ENCODE measurements around the gene LYSET.
A peak's percentile ranks its signal among the peaks of the same experiment; 100 is the strongest.
"Not testable (repeated sequence)": the region's sequence is repeated elsewhere in the genome, so short reads cannot be mapped to it uniquely, and the experiment has no call there.

LYSET gene, protein sequence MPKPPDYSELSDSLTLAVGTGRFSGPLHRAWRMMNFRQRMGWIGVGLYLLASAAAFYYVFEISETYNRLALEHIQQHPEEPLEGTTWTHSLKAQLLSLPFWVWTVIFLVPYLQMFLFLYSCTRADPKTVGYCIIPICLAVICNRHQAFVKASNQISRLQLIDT

DNA sequence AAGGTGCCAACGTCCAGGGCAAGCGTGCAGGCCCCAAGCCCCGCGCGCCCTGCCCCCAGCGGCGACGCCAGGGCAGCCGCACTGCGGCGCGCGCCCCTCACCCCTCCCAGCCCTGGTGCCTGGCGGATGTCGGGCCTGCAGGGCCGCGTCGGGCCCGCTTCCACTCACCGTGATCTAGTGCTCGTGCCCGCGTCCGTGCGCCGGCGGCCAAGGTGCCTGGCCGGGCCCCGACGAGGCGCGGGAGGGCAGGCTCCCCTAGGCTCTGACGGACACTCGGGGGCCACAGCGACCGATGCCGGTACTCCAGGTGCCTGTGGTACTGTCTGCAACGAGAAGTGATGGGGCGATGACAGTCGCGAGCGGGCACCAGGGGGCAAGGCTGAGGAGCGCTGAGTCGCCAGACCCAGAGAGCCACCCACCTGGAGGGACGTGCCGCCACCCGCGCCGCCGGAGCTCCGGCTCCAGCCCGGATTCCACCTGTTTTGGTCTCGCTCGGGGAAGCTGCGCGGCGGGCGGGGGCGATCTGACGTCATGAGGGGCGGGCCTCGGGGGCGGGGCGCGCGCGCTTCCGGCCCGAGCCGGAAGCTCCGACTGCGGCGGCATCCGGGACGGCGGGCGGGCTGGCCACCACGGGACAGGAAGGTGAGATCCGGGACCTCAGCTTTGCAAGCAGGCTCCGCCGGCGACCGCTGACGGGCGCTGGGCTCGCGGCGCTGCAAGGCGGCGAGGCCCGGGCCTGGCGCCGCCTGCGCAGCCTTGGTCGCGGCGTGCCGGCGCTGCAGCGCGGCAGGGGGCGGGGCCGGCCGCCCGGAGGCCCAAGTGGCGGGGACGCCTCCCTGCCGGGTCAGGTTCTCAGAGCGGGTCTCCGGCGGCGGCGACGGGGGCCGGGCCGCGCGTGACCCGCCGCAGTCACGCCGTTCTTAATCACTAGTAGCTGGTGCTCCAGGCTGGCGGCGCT, at the start of gene LYSET, which contains the start of gene MOAP1:
Gene LYSET (plus strand): TSS at position 927 of the 958 bp plus-strand sequence. CDS start 89 bp downstream, outside the sequence.
Gene MOAP1 (minus strand): TSS at position 507 of the 958 bp plus-strand sequence. CDS start 655 bp downstream, outside the sequence.
- H3K36me3 Mint-ChIP-seq, result peaks cover 25% of the 10 kb centered on the region
- H3K4me3 Mint-ChIP-seq, result peak within 1 kb of the TSS; percentile 96
- no peaks in the 10 kb centered on the region for H3K27me3 Mint-ChIP-seq
- CTCF ChIA-PET, result interaction anchor here (0.6 to 3.8 kb wide), 8 partner anchors 9 to 75 kb away, joined by 3 to 16 read pairs (median 4); partner anchors contain the start of genes GON7 and UBR7
- peaks cover 38% of the 10 kb centered on the region for H3K4me1 Mint-ChIP-seq
- H3K27ac Mint-ChIP-seq, result peak within 1 kb of the TSS; percentile 94
- DNase-seq, result peak; percentile 95
- H3K9me3 Mint-ChIP-seq, result no peaks in the 10 kb centered on the region

DNA sequence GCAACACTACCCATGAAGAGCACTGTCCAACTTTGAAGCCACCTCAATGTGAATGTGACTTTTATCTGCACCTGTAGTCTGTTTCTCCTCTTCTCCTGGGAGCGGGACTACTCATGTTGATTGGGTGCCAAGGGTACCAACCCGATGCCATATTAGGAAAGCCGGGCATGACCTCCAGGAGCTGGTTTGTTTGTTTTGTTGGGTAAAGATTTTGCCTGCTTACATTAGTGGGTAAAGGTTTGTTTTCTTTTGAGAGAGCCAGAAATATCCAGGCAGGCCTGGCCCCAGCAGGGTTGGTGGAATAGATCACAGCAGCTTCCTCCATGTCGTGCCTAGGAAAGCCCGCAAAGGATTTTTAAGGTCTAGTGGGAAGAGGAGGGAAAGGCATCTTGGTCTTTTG, 49.7 kb upstream of the LYSET start:
- Mint-ChIP-seq H3K36me3 (no peaks in the 10 kb centered on the region), H3K9me3 (no peaks in the 10 kb centered on the region), H3K27ac (no peak overlapping the region), H3K4me3 (no peak overlapping the region), H3K27me3 (peaks cover 13% of the 10 kb centered on the region), H3K4me1 (peaks cover 2% of the 10 kb centered on the region)
- CTCF ChIA-PET, result interaction anchor here (0.6 to 6.6 kb wide), 2 partner anchors 22 to 299 kb away, joined by 3 to 85 read pairs; no protein-coding TSS in a partner anchor
- DNase-seq, result no peak

DNA sequence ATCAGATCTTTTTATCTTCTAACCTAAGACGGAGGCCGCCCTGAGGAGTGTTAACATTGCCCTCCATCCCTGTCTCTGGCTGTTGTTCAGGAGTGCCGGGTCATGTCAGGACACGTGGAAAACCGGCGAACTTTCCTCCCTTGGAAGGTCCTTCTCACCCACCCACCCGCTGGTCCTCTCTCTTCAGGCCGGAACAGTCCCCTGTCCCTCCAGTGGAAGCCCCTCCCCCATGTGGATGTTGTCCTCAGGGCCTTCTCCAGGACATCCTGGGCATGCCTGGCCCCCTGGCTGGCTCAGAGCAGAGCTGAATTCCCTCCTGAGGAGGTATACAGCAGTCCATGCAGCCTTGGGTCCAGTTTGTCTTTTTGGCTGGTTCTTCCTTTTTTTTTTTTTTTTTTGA, 49.1 kb upstream of the LYSET start:
- Mint-ChIP-seq H3K9me3 (no peaks in the 10 kb centered on the region), H3K4me1 (peaks cover 2% of the 10 kb centered on the region), H3K27ac (no peak overlapping the region), H3K36me3 (no peaks in the 10 kb centered on the region), H3K4me3 (no peak overlapping the region), H3K27me3 (peaks cover 12% of the 10 kb centered on the region)
- CTCF ChIA-PET, result interaction anchor here (6.6 kb wide), 1 partner anchor 22 kb away, joined by 85 read pairs; no protein-coding TSS in a partner anchor
- DNase-seq, result no peak

DNA sequence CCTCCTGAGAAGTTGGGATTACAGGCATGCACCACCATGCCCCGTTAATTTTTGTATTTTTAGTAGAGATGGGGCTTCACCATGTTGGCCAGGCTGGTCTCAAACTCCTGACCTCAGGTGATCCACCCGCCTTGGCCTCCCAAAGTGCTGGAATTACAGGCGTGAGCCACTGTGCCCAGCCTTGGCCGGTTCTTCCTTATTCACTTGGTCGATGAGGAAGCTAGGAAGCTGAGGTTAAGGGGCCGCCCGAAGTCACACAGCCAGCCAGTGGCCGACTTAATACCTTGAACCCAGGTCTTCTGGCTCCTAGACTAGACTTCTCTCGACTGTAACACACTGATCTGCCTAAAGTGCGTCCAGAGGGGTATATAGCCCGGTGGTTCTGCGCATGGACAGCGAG, 48.6 kb upstream of the LYSET start:
- H3K36me3 Mint-ChIP-seq, H3K9me3 Mint-ChIP-seq, H3K4me3 Mint-ChIP-seq, DNase-seq, H3K4me1 Mint-ChIP-seq, H3K27ac Mint-ChIP-seq: not testable (repeated sequence)
- peaks cover 12% of the 10 kb centered on the region for H3K27me3 Mint-ChIP-seq
- CTCF ChIA-PET, result interaction anchor here (3.1 kb wide), 1 partner anchor 23 kb away, joined by 41 read pairs; the partner anchor contains the start of gene ITPK1

DNA sequence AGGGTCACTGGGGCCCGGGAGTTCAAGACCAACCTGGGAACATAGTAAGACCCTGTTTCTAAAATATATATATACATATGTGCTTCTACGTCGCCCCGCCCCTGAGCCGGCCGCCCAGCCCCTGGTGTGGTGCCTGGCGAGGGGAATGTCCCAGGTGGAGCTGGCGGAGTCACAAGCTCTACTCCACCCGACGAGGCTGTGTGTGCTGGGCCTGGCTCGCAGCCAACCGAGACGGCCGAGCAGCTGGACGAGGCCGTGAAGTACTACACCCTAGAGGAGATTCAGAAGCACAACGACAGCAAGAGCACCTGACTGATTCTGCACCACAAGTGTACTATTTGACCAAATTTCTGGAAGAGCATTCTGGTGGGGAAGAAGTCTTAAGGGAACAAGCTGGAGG, 47.3 kb upstream of the LYSET start:
- CTCF ChIA-PET, result interaction anchor here (0.8 to 3.1 kb wide), 5 partner anchors 24 to 423 kb away, joined by 3 to 41 read pairs (median 4); partner anchors contain the start of gene ITPK1
- Mint-ChIP-seq H3K9me3 (no peaks in the 10 kb centered on the region), H3K36me3 (no peaks in the 10 kb centered on the region), H3K4me1 (peaks cover 2% of the 10 kb centered on the region), H3K4me3 (no peak overlapping the region), H3K27ac (no peak overlapping the region), H3K27me3 (peaks cover 12% of the 10 kb centered on the region)
- no peak for DNase-seq

DNA sequence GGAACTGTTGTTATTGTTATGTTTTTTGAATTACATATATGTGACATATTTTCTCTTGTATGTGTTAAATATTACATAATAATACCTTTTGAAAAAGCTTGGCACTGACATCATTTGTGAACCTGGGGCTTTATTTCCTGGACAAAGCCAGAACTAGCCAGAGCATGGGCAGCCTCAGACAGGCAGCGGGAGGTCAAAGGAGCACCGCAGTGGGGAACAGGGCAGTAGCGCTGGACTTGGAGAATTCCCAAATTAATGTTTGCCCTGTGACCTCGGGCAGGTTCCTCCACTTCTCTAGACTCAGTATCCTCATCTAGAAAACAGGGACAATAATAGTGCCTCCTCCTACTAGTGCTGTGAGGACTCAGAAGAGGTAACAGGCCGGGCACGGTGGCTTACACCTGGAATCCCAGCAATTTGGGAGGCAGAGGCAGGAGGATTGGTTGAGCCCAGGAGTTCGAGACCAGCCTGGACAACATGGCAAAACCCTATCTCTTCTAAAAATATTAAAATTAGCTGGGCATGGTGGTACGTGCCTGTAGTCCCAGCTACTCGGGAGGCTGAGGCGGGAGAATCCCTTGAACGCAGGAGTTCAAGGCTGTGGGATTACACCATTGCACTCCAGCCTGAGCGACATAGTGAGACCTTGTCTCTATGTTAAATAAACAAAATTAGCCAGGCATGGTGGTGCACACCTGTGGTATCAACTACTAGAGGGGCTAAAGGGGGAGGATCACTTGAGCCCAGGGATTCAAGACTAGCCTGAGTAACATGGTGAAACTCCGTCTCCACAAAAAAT, 42.1 kb upstream of the LYSET start:
- peaks cover 8% of the 10 kb centered on the region for H3K27me3 Mint-ChIP-seq
- no peaks in the 10 kb centered on the region for H3K36me3 Mint-ChIP-seq
- H3K4me3 Mint-ChIP-seq, result no peak overlapping the region
- H3K27ac Mint-ChIP-seq, result no peak overlapping the region
- no peak for DNase-seq
- CTCF ChIA-PET, result no interaction called here
- no peaks in the 10 kb centered on the region for H3K9me3 Mint-ChIP-seq
- peaks cover 2% of the 10 kb centered on the region for H3K4me1 Mint-ChIP-seq

DNA sequence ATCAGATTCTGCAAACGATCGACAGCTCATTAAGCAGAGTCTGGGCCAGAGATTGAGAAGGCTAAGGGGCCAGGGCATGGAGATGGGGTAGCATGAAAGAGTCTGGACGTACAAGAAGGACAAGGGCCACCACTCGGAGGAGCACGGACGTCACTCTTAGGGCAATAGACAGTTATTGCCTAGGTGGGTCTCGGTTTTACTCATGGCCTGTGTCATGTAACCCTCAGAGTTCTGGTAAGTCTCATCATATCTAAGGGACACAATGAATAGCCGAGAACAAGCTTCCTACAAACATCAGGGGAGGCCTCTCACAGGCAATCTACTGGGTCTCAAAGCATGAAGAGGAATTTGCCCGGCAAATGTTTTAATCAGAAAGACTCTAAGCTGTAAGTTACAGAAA, 39.0 kb upstream of the LYSET start:
- no peaks in the 10 kb centered on the region for H3K9me3 Mint-ChIP-seq
- H3K27ac Mint-ChIP-seq, result no peak overlapping the region
- no peak overlapping the region for H3K4me3 Mint-ChIP-seq
- no peaks in the 10 kb centered on the region for H3K36me3 Mint-ChIP-seq
- peaks cover 8% of the 10 kb centered on the region for H3K27me3 Mint-ChIP-seq
- CTCF ChIA-PET, result interaction anchor here (0.5 to 1.6 kb wide), 2 partner anchors 33 to 49 kb away, joined by 3 to 6 read pairs; no protein-coding TSS in a partner anchor
- H3K4me1 Mint-ChIP-seq, result peaks cover 13% of the 10 kb centered on the region
- no peak for DNase-seq

DNA sequence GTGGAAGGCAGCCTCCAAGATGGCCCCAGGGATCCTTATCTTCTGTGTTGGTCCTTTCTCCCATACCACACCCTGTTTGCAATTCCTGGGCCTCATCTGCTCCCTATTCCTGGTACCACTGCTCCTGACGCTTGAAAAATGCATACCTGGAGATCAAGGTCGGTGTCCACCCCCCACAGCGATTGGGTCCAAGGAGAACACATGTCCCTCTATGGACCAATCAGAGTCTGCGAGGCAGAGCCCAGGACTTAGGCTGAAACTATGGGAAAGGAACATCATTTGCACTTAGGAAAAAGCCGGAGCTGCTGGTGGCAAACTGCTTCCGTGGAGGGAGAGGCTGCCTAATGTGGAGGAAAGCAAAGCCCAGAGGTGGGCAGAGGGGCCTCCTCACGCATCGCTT, 36.1 kb upstream of the LYSET start:
- no peaks in the 10 kb centered on the region for H3K36me3 Mint-ChIP-seq
- no peak overlapping the region for H3K4me3 Mint-ChIP-seq
- no peak overlapping the region for H3K27ac Mint-ChIP-seq
- peaks cover 12% of the 10 kb centered on the region for H3K27me3 Mint-ChIP-seq
- H3K9me3 Mint-ChIP-seq, result no peaks in the 10 kb centered on the region
- no peak for DNase-seq
- CTCF ChIA-PET, result no interaction called here
- H3K4me1 Mint-ChIP-seq, result peaks cover 13% of the 10 kb centered on the region

DNA sequence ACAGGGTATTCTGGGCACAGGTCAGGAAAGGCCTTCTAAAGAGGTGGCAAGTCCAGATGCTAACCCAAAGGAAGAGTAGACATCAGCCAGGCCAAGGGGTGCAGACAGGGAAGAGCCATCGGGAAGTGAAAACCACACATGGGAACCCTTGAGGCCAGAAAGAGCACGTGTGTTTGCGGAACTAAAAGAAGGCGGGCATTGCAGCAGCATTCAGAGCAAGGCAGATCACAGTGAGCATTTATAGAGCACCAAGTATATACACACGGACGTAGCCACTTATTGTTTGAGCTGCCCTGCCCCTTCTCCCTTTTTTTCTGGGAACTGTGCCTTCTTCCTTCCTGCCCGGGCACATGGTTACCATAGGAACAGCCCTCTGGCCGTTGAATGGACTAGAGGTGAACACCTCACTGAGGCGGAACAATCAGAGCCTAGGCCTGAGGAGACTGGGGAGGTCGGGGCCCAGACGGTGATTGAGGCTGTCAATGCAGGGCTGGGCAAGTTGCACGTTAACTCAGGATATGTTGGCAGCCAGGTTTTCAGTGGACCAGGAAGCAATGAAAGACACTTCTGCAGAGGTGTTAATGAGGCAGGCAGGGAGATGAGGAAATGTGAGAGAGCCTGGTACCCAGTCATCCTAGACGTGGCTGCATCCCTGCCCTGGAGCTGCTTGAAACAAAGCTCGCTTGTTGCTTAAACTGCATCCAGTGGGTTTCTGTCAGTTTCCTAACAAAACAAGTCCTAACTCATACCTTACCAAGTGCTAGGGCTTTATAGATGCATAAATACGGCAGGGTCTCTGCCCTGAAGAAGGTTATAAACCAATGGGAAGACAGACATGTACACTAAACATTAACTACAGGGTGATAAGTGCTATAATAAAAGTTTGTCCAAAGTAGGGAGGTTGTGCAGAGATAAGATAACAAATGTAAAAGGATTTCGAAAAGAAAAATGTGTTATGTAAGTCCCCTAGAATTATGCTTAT, 34.6 kb upstream of the LYSET start:
- CTCF ChIA-PET, result interaction anchor here (1.3 kb wide), 1 partner anchor 209 kb away, joined by 3 read pairs; no protein-coding TSS in a partner anchor
- H3K36me3 Mint-ChIP-seq, result no peaks in the 10 kb centered on the region
- H3K4me3 Mint-ChIP-seq, result no peak overlapping the region
- DNase-seq, result no peak
- H3K4me1 Mint-ChIP-seq, result peaks cover 13% of the 10 kb centered on the region
- no peaks in the 10 kb centered on the region for H3K9me3 Mint-ChIP-seq
- H3K27ac Mint-ChIP-seq, result no peak overlapping the region
- peaks cover 4% of the 10 kb centered on the region for H3K27me3 Mint-ChIP-seq

DNA sequence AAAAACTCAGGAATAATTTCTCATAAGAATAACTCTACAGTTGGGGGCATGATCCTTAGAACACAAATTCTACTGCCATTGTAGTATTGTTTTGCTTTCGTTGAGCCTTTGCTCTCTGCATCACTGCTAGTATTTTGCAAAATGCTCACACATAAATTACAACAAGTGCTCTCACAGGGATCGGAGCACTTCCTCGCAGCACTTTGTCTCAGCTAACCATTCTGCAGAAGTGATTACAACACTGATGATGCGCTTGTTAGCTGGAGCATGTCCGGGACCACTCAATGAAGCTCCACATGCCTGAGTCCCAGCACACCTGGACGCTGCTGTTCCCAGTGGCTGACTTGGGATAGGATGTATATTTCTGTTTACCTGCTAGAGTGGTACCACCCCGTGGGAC, 32.0 kb upstream of the LYSET start:
- Mint-ChIP-seq H3K4me3 (no peak overlapping the region), H3K4me1 (peaks cover 13% of the 10 kb centered on the region), H3K27ac (no peak overlapping the region), H3K9me3 (no peaks in the 10 kb centered on the region), H3K27me3 (peaks cover 4% of the 10 kb centered on the region), H3K36me3 (no peaks in the 10 kb centered on the region)
- CTCF ChIA-PET, result interaction anchor here (1.2 kb wide), 1 partner anchor 14 kb away, joined by 5 read pairs; no protein-coding TSS in a partner anchor
- DNase-seq, result no peak

DNA sequence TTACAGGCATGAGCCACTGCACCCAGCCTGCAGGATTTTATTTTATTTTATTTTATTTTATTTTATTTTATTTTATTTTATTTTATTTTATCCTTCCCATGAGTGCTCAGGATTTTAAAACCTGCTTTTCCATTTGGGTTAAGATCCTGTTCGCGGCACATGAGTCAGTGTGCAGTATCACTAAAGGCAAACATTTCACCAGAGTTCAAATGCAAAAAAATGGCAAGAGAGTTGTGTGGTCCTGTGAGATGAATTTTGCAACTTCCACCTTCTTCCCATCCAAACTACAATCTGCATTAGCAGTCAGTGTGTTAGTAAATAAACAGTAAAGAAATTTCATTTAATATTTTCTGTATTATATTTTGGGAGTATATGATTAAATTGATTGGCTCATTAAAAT, 29.4 kb upstream of the LYSET start:
- Mint-ChIP-seq H3K36me3 (no peaks in the 10 kb centered on the region), H3K4me1 (peaks cover 5% of the 10 kb centered on the region)
- CTCF ChIA-PET, result no interaction called here

DNA sequence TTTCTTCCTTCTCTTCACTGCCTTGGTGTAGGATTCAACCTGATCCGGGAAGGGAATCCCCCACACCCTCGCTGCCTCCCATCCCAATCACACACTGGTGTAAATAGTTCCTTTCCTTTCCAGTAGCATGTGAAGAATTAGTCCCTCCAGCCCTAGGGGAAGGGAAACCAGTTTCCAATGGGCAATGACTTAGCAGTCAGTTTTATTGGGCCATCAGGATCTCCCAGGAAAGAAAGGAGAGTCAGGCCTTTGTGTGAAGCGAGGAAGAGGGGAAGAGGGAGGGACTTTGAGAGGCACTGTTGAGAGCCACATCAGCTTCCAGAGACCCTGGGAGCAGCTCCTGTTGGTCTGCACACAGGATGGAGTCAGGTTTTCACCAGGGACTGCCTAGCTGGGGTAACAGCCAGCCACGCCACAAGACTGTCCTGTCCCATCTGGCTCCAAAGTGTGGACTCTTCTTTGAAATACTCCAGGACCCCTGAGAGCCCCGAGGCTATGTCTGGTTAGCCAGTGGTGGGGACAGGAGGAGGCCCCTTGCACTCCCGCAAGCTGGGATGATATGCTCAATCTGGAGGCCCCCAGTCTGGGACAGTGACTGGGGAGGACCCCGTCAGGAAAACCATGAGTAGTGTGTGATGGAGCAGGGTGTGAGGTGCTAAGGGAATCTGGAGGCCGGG, 28.3 kb upstream of the LYSET start:
- no peaks in the 10 kb centered on the region for H3K4me1 Mint-ChIP-seq
- H3K4me3 Mint-ChIP-seq, result no peak overlapping the region
- CTCF ChIA-PET, result no interaction called here
- no peaks in the 10 kb centered on the region for H3K36me3 Mint-ChIP-seq
- peaks cover 4% of the 10 kb centered on the region for H3K27me3 Mint-ChIP-seq
- DNase-seq, result no peak
- H3K27ac Mint-ChIP-seq, result no peak overlapping the region
- no peaks in the 10 kb centered on the region for H3K9me3 Mint-ChIP-seq

More for the DNA sequence above, 29.4 kb upstream of the LYSET start:
- DNase-seq, result no peak
- Mint-ChIP-seq H3K4me3 (no peak overlapping the region), H3K27me3 (peaks cover 4% of the 10 kb centered on the region), H3K27ac (no peak overlapping the region), H3K9me3 (no peaks in the 10 kb centered on the region)

Measured in activated naive CD4-positive, alpha-beta T cell treated with anti-CD3 and anti-CD28 coated beads, Interleukin-2, amount 10 ng/mL, durations not matched to agents 7 days and 5 days (primary cell).